HG03280 (cell line): ENCODE data around the gene PPP2R2D.
A peak's percentile ranks its signal among the peaks of the same experiment; 100 is the strongest.
"Not testable (repeated sequence)": the region's sequence is repeated elsewhere in the genome, so short reads cannot be mapped to it uniquely, and the experiment has no call there.

Experiments used
- ATAC-seq: cut with Tn5 transposase; IDR thresholded peaks from one replicate; pipeline ENCODE4 v1.9.1; 2021; ENCODE audit warnings: mild to moderate bottlenecking, moderate library complexity; ENCODE audit not compliant: unreplicated experiment

Gene PPP2R2D

GRCh38 chr10:131866673-131867072, 34.1 kb upstream of the PPP2R2D start:
- no peak for ATAC-seq

DNA sequence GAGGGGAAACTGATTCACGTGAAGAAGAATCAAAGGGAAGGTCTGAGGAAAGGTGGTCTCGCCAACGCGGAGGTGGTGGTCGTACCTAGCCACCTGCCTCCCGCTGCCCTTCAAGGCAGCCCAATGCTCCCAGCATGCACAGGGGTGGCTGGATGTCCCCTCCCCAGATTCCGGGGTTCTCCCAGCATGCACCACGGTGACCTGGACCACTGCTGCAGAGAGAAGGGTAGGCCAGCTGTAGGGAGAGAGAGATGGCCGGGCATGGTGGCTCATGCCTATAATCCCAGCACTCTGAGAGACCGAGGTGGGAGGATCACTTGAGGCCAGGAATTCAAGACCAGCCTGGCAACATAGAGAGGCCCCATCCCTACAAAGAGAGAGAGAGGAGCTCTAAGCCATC, 32.4 kb upstream of the PPP2R2D start:
- ATAC-seq, result no peak

DNA sequence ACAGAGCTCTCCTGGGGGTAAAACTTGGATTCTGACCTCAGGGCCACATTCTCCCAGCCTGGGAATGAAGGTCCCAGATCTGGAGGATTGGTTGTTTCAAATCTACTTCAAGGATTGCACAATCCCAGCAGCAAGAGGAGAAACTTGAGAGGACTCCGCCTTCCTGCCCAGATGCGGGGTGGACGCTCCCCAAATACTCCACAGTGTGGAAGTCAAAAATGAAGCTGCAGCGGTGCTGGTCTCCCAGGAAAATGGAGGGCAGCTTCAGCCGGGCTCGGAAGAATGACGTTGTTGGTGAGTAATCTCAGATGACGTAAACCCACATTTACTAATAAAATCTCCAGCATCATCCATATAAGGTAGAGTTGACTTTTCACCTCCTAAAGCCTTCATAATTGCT, 31.5 kb upstream of the PPP2R2D start:
- no peak for ATAC-seq

DNA sequence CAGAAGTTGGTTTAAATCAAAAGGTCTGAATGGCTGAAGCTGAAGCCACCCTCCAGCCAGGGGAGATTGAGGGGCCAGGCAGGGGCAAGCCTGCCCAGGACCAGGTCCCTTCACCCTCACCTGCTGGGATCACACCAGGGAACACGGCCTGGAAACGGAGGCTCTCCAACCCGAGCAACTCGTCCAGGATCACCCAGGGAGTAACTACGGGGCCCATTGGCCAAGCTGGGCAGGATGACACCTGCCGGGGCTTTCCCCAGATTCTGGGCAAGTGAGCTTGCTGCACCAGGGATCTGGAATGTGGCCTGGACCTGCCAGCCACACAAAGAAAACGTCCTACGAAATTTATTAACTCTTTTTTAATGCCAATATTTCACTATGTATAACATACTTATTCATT, 30.4 kb upstream of the PPP2R2D start:
- ATAC-seq, result no peak

- no peak for ATAC-seq
These were observed 29.8 kb upstream of the PPP2R2D start for GRCh38 chr10:131870831-131871672.

DNA sequence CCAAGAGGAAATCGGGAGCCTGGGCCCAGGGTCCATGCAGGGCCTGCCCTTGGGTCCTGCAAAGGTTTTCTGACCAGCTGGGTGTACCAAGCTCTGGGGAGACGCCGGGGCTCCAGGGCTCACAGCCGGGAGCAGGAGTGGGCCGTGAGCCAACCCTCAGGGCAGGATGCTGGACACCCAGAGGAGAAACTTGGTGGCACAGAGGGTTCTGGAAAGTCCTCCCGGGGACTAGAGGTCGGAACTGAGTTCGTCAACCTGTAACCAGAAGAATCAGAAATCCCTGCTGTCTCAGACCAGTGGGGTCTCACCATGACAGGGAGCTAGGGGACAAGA, 29.2 kb upstream of the PPP2R2D start:
- no peak for ATAC-seq

DNA sequence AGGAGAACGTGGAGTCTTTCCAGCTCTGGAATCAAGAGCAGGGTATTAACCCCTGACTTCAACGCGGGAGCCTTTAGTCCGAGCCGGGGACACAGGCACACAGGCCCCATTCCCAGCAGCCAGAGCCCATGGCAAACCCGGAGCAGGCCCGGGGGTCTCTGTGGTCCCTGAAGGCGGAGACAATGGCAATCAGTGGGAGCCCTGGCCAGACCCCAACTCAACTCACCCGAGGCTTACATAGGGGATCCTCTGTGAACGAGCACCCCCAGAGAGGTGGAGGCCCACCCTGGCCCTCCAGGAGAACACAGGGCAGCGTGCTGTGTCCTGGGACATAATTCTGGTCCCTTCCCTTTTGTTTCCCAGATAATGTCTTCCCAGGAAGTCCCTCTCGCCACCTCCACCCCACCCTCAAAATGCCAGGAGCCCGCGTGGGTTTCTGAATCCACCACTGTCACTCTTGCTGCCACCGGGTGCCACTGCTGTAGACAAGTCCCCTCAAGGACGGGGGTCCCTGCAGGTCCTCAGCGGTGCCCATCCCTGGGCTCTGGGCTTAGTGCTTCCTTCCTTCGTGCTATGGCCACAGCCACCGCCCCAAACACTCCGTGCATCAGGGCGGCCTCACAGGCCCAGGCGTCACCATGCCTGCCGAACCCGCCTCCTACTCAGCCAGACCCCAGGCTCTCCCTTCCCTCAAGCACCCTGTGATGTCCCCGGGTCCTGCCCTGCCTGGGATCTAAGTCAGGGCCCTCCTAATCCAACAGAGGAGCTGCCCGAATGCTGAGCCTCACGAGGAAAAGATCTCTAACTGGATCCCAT, 28.6 kb upstream of the PPP2R2D start:
- no peak for ATAC-seq

DNA sequence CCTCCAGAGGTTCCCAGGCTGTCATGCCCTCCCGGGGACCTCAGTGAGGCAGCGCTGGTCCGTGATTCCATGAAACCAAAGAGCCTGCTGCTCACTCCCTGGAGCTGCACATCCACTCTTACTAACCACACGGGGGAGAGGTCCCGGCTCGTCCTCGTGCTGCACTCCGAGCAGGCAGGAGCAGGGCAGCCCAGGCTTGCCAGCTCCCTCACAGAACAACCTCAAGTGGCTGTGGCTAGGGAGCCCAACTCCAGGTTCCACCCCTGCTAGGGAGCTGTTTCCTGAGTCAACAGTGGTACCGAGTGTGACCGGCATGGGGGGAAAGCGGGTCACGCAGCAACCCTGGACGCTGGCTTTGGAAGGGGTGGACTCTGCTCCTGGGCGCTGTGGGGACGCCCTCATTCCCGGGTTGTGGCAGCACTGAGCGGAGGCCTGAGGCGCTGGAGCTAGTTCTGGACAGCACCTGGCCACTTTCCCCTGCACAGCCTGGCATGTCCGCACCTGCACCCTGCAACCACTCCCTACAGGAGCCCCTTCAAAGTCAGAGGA, 27.9 kb upstream of the PPP2R2D start:
- no peak for ATAC-seq

DNA sequence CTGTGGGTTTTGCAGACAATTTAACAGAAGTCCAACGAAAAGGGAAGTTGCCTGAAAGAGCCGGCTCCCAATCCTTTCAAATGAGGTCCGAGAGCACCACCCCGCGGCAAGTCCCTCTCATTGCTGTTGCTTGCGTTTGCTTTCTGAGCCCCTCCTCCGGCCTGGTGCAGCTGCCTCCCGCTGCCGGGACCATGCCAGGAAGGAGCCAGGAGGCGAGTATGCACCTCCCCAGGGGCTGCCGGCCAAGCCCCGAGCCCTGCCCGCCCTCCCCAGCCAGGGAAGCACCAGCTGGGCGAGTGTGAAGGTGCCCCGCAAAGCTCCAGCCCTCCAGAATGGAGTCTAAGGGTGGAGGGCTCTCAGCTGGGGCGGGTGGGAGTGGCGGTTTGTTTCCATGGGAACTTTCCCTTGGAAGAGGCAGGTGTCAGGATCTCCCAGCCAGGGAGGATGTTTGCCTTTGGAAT, 25.8 kb upstream of the PPP2R2D start:
- no peak for ATAC-seq

DNA sequence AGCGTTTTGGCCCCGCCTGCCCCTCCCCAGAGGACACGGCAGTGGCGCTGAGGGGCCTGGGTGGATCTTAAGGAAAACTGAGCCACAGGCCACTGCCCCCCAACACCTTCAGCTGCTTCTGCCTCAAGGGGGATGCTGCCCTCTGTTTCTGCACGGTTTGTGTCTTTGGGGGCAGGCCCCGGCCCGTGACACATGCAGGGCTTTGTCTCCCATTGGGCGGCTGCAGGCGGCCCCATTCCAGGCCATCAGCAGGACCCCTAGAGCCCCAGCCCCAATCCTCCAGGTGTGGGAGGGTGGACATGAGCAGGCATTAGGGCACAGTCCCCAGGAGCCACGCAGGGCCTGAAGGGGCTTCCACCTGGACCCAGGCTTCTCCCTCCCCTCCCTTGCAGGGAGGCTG, 25.3 kb upstream of the PPP2R2D start:
- ATAC-seq, result no peak

DNA sequence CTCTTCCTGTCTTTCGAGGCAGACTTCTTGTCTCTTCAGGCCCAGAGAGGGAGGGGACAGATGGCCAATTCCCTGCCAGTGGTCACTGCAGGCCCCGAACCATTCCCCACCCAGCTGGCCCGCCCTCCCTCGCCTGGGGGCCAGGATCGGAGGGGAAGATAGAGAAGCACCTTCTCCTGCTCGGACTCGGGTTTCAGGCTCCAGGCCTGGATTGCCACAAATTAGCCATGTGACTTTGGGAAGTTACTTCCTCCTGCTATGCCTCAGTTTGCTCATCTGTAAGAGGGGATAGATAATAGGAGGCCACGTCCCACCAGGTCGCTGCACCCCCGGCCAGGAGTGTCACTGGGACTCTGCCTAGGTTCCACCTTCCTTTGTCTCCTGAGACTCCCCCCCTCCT, 24.8 kb upstream of the PPP2R2D start:
- no peak for ATAC-seq

DNA sequence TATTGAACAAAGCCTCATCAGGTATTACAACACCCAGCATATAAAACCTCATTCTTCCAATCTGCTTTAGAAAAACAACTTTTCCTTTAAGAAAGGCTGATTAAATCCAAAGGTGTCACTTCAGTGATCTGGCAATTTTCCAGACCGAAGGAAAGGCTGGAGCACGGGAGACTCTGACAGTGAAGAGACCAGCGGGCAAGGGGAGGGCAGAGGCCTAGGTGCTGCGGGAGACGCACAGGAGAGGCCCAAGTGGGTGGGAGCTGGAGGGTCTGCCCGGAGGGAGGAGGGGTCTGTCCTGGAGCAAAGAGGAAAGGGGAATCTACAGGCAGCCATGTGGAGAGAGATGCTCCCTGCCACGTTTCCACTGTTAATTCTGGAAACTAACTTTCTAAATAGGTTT, 24.3 kb upstream of the PPP2R2D start:
- no peak for ATAC-seq

GRCh38 chr10:131880016-131880590, 20.7 kb upstream of the PPP2R2D start:
- ATAC-seq, result no peak

GRCh38 chr10:131881104-131881880, 19.5 kb upstream of the PPP2R2D start:
- no peak for ATAC-seq

DNA sequence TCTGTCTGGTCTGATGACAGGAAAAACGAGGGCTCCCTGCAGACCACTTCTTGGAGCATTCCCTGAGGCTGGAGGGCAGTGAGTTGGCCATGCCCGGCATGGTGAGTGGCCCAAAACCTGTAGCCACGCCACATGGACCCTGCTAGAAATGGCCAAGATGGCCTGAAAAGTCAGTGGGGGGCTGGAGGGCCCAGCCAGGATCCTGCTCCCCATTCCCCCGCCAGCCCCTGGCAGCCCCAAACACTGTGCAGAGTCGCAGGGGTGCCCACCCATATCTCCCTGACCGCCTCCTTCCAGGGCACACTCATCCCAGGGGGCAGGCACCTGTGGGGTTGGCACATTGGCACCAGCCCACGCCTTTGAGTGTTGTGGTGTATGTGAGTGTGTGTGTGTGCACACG, 18.7 kb upstream of the PPP2R2D start:
- no peak for ATAC-seq

GRCh38 chr10:131882590-131883451, 18.0 kb upstream of the PPP2R2D start:
- no peak for ATAC-seq

- not testable (repeated sequence) for ATAC-seq
These were observed 17.0 kb upstream of the PPP2R2D start for GRCh38 chr10:131883621-131884393.

GRCh38 chr10:131885391-131886165, 15.2 kb upstream of the PPP2R2D start:
- ATAC-seq, result peak; percentile 91
